Mesothelial cell of epicardium (in vitro differentiated cells): Measurements from ENCODE around the gene KCNAB2. TPM values are rescaled to one million over a fixed set of nuclear protein-coding genes. Genes with fewer than 3 reads are reported as not detected.

ENCODE experiments used
- DNase-seq, 2 experiments: peaks; one replicate each; pipeline ENCODE4 v3.0.0; 2021; ENCODE audit warnings: low spot score in 2 of 2; ENCODE audit not compliant: unreplicated experiment in 2 of 2
- H3K27ac Mint-ChIP-seq: 2 replicates; pipeline ENCODE4 v1.8.0; 2021; ENCODE audit warnings: mixed read lengths
- H3K27me3 Mint-ChIP-seq: 2 replicates; pipeline ENCODE4 v1.8.0; 2021; ENCODE audit warnings: low read depth, mixed read lengths
- H3K36me3 Mint-ChIP-seq: 2 replicates; pipeline ENCODE4 v1.8.0; 2021; ENCODE audit warnings: mixed read lengths
- H3K4me1 Mint-ChIP-seq: 2 replicates; pipeline ENCODE4 v1.8.0; 2021; ENCODE audit warnings: mixed read lengths
- H3K4me3 Mint-ChIP-seq: 2 replicates; pipeline ENCODE4 v1.8.0; 2021; ENCODE audit warnings: mild to moderate bottlenecking, moderate library complexity, mixed read lengths
- H3K9me3 Mint-ChIP-seq: 2 replicates; pipeline ENCODE4 v1.8.0; 2021; ENCODE audit warnings: mixed read lengths
- CTCF ChIP-seq: fragments of 200-600 bp; sonication (generic); IDR thresholded peaks from one replicate; pipeline ENCODE4 v1.5.0; 2021; ENCODE audit warnings: antibody characterized with exemption; ENCODE audit not compliant: unreplicated experiment
- total RNA-seq: library from RNA; stranded (reverse); gene quantifications from 3 replicates; pipeline ENCODE4 v1.2.1, GENCODE V29; 2021

KCNAB2 gene
- total RNA-seq, 1 donor from 2014 or later: 10.7 TPM

- Mint-ChIP-seq H3K36me3 (no peaks in the 10 kb centered on the region), H3K27ac (no peak overlapping the region), H3K4me1 (no peaks in the 10 kb centered on the region), H3K4me3 (no peak overlapping the region), H3K27me3 (peaks cover 20% of the 10 kb centered on the region), H3K9me3 (peaks cover 11% of the 10 kb centered on the region)
- no peak for DNase-seq
- no peak for TF ChIP-seq CTCF
Measured at GRCh38 chr1:6136516-6137220, 91.0 kb downstream of the KCNAB2 start.

GRCh38 chr1:6137758-6138157, 92.1 kb downstream of the KCNAB2 start:
- peaks cover 2% of the 10 kb centered on the region for H3K9me3 Mint-ChIP-seq
- H3K27me3 Mint-ChIP-seq: peaks cover 16% of the 10 kb centered on the region
- no peaks in the 10 kb centered on the region for H3K4me1 Mint-ChIP-seq
- no peak for DNase-seq
- H3K27ac Mint-ChIP-seq: no peak overlapping the region
- TF ChIP-seq CTCF: no peak
- no peak overlapping the region for H3K4me3 Mint-ChIP-seq
- H3K36me3 Mint-ChIP-seq: no peaks in the 10 kb centered on the region

GRCh38 chr1:6140413-6140812, 94.7 kb downstream of the KCNAB2 start:
- H3K27ac Mint-ChIP-seq: no peak overlapping the region
- no peaks in the 10 kb centered on the region for H3K9me3 Mint-ChIP-seq
- no peak for TF ChIP-seq CTCF
- no peaks in the 10 kb centered on the region for H3K4me1 Mint-ChIP-seq
- DNase-seq: no peak
- H3K4me3 Mint-ChIP-seq: no peak overlapping the region
- peaks cover 25% of the 10 kb centered on the region for H3K27me3 Mint-ChIP-seq
- no peaks in the 10 kb centered on the region for H3K36me3 Mint-ChIP-seq

- Mint-ChIP-seq H3K36me3 (no peaks in the 10 kb centered on the region), H3K9me3 (no peaks in the 10 kb centered on the region), H3K4me3 (no peak overlapping the region), H3K27ac (no peak overlapping the region), H3K27me3 (peaks cover 30% of the 10 kb centered on the region), H3K4me1 (no peaks in the 10 kb centered on the region)
- no peak for TF ChIP-seq CTCF
- DNase-seq: no peak
Measured at GRCh38 chr1:6141592-6141991, 95.9 kb downstream of the KCNAB2 start.

GRCh38 chr1:6142036-6142621, 96.4 kb downstream of the KCNAB2 start:
- Mint-ChIP-seq H3K4me3 (no peak overlapping the region), H3K36me3 (no peaks in the 10 kb centered on the region), H3K9me3 (no peaks in the 10 kb centered on the region), H3K4me1 (no peaks in the 10 kb centered on the region), H3K27me3 (peaks cover 33% of the 10 kb centered on the region), H3K27ac (no peak overlapping the region)
- TF ChIP-seq CTCF: no peak
- no peak for DNase-seq
